ENCODE results near the gene UBLCP1. TPM values are rescaled to one million over a fixed set of nuclear protein-coding genes. Genes with fewer than 3 reads are reported as not detected.

UBLCP1 gene
- total and polyA plus RNA-seq, 2 donors (not counting 1 experiment from before 2014, with no cell fraction given), result 13.9 to 30.4 TPM

GRCh38 chr5:159304961-159305595 is 42.0 kb downstream of the UBLCP1 start:
- no peaks in the 10 kb centered on the region for H3K9me3 ChIP-seq (ENCODE audit: control insufficient read depth, insufficient read depth, low read depth, low read length)
- DNase-seq (ENCODE audit: low read depth in 2 of 2), result peak; percentile 2 to 49
- H3K9ac ChIP-seq (ENCODE audit: insufficient read depth, low read length), result no peak overlapping the region
- H3K4me1 ChIP-seq (ENCODE audit: control insufficient read depth, extremely low read depth, insufficient read depth, low read length), result no peaks in the 10 kb centered on the region
- no peak overlapping the region for H3K4me2 ChIP-seq (ENCODE audit: extremely low read depth, insufficient read depth, low read length)
- no peak overlapping the region for H2AFZ ChIP-seq (ENCODE audit: low read length)
- H3K4me3 ChIP-seq (replicated peaks in 1 of 4; ENCODE audit: control extremely low read depth in 1 of 4, insufficient read depth in 1 of 4, low read depth in 3 of 4, low read length in 4 of 4), result no peak overlapping the region
- no peak overlapping the region for H3K27ac ChIP-seq (ENCODE audit: insufficient read depth, low read length)
- H4K20me1 ChIP-seq (ENCODE audit: control insufficient read depth, extremely low read depth, insufficient read depth, low read length), result no peaks in the 10 kb centered on the region
- no peaks in the 10 kb centered on the region for H3K36me3 ChIP-seq (ENCODE audit: control insufficient read depth, insufficient read depth, low read length)
- H3K79me2 ChIP-seq (ENCODE audit: control insufficient read depth, insufficient read depth, low read length), result no peaks in the 10 kb centered on the region
- TF ChIP-seq CTCF (conservative IDR thresholded peaks at IDR 0.05 in 1 of 2, IDR thresholded peaks at IDR 0.05 in 1 of 2; ENCODE audit: low read depth in 1 of 2, low read length in 2 of 2) (no peak), EZH2 (IDR thresholded peaks at IDR 0.05; ENCODE audit: low read length, missing control alignments) (no peak)
- H3K27me3 ChIP-seq (ENCODE audit: control insufficient read depth, insufficient read depth, low read length), result peaks cover 22% of the 10 kb centered on the region

DNA sequence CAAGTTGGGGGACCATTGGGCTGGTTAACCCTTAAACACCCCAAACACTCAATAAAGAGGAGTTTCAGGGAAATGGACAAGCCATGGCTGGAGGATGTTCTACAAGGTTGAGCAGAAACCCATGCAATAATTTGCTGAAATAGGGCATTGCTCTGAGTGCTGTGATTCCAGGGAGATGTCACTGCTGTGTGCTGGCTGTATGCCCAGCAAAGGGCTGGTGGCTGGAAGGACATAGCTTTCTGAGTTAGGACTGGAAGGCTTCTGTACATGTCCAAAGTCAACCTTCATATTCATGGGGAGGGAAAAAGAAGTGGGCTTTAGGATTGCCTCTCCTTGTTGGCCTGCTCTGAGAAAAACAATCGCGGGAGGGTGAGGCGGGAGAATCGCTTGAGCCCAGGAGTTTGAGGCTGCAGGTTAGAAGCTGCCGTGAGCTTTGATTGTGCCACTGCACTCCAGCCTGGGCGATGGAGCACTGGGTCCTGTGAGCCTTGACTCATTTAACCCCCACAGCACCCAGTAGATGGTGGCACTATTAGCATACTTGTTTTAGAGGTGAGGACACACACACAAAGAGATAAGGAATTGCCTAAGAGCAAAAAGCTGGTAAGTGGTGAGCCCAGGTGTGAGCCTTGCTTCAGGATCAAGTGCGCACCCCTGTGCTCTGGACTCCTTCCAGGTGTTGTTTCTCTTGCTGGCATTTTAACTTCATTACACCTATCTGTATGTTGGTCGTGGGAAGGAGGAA is 46.8 kb downstream of the UBLCP1 start:
- Histone ChIP-seq H3K27me3 (ENCODE audit: control insufficient read depth, insufficient read depth, low read length) (peaks cover 36% of the 10 kb centered on the region), H3K9me3 (ENCODE audit: control insufficient read depth, insufficient read depth, low read depth, low read length) (no peaks in the 10 kb centered on the region), H4K20me1 (ENCODE audit: control insufficient read depth, extremely low read depth, insufficient read depth, low read length) (no peaks in the 10 kb centered on the region), H3K36me3 (ENCODE audit: control insufficient read depth, insufficient read depth, low read length) (no peaks in the 10 kb centered on the region), H3K27ac (ENCODE audit: insufficient read depth, low read length) (no peak overlapping the region), H3K4me2 (ENCODE audit: extremely low read depth, insufficient read depth, low read length) (no peak overlapping the region), H2AFZ (ENCODE audit: low read length) (no peak overlapping the region), H3K4me3 (replicated peaks in 1 of 4; ENCODE audit: control extremely low read depth in 1 of 4, insufficient read depth in 1 of 4, low read depth in 3 of 4, low read length in 4 of 4) (no peak overlapping the region), H3K9ac (ENCODE audit: insufficient read depth, low read length) (no peak overlapping the region), H3K4me1 (ENCODE audit: control insufficient read depth, extremely low read depth, insufficient read depth, low read length) (no peaks in the 10 kb centered on the region), H3K79me2 (ENCODE audit: control insufficient read depth, insufficient read depth, low read length) (no peaks in the 10 kb centered on the region)
- DNase-seq (ENCODE audit: low read depth in 2 of 2), result no peak
- TF ChIP-seq EZH2 (IDR thresholded peaks at IDR 0.05; ENCODE audit: low read length, missing control alignments) (no peak), CTCF (conservative IDR thresholded peaks at IDR 0.05 in 1 of 2, IDR thresholded peaks at IDR 0.05 in 1 of 2; ENCODE audit: low read depth in 1 of 2, low read length in 2 of 2) (no peak)

GRCh38 chr5:159310511-159310910 is 47.4 kb downstream of the UBLCP1 start:
- Histone ChIP-seq H2AFZ (ENCODE audit: low read length) (peak overlapping the region; percentile 15), H3K27me3 (ENCODE audit: control insufficient read depth, insufficient read depth, low read length) (peaks cover 31% of the 10 kb centered on the region), H3K79me2 (ENCODE audit: control insufficient read depth, insufficient read depth, low read length) (no peaks in the 10 kb centered on the region), H4K20me1 (ENCODE audit: control insufficient read depth, extremely low read depth, insufficient read depth, low read length) (no peaks in the 10 kb centered on the region), H3K4me3 (replicated peaks in 1 of 4; ENCODE audit: control extremely low read depth in 1 of 4, insufficient read depth in 1 of 4, low read depth in 3 of 4, low read length in 4 of 4) (peak overlapping the region in 1 of 4 experiments; percentile 17), H3K9me3 (ENCODE audit: control insufficient read depth, insufficient read depth, low read depth, low read length) (no peaks in the 10 kb centered on the region), H3K36me3 (ENCODE audit: control insufficient read depth, insufficient read depth, low read length) (no peaks in the 10 kb centered on the region), H3K9ac (ENCODE audit: insufficient read depth, low read length) (no peak overlapping the region), H3K4me1 (ENCODE audit: control insufficient read depth, extremely low read depth, insufficient read depth, low read length) (no peaks in the 10 kb centered on the region), H3K27ac (ENCODE audit: insufficient read depth, low read length) (no peak overlapping the region), H3K4me2 (ENCODE audit: extremely low read depth, insufficient read depth, low read length) (peak overlapping the region; percentile 48)
- DNase-seq (ENCODE audit: low read depth in 2 of 2), result peak in 1 of 2 donors; percentile 51
- TF ChIP-seq CTCF (conservative IDR thresholded peaks at IDR 0.05 in 1 of 2, IDR thresholded peaks at IDR 0.05 in 1 of 2; ENCODE audit: low read depth in 1 of 2, low read length in 2 of 2), result no peak
- TF ChIP-seq EZH2 (IDR thresholded peaks at IDR 0.05; ENCODE audit: low read length, missing control alignments), result no peak

All from fibroblast of lung (primary cell).